GM13977 (cell line): Measurements from ENCODE around the gene VSIR.

Experiments used
- DNase-seq: peaks from one replicate; pipeline ENCODE4 v3.0.0; 2012; ENCODE audit warnings: low spot score
- CTCF ChIP-seq: IDR thresholded peaks from 2 replicates; pipeline ENCODE4 v1.5.1; 2012; ENCODE audit warnings: mild to moderate bottlenecking, control low read depth; ENCODE audit not compliant: insufficient read depth; ENCODE audit errors: extremely low read depth, missing control alignments
- in situ Hi-C: fragments of 300-500 bp; cut with MboI; formaldehyde crosslinking; loops from one replicate; pipeline ENCODE4 v1.12.0; 2022; ENCODE audit warnings: low sequenced_read_pairs, low pct_unique_long_range_greater_than_20kb, mixed read lengths, inconsistent platforms; ENCODE audit not compliant: unreplicated experiment

The VSIR gene

GRCh38 chr10:71705582-71705981 lies 67.7 kb downstream of the VSIR start:
- TF ChIP-seq CTCF = no peak
- no peak for DNase-seq
- in situ Hi-C loops = loop anchor here (10.0 kb wide), 1 partner anchor 321 kb away; no protein-coding TSS in a partner anchor

GRCh38 chr10:71704816-71705215 lies 68.5 kb downstream of the VSIR start:
- in situ Hi-C loops = loop anchor here (10.0 kb wide), 1 partner anchor 320 kb away; no protein-coding TSS in a partner anchor

GRCh38 chr10:71703577-71703976 lies 69.7 kb downstream of the VSIR start:
- in situ Hi-C loops = loop anchor here (10.0 kb wide), 1 partner anchor 319 kb away; no protein-coding TSS in a partner anchor
- TF ChIP-seq CTCF = no peak
- no peak for DNase-seq

More at GRCh38 chr10:71704816-71705215, 68.5 kb downstream of the VSIR start:
- TF ChIP-seq CTCF = no peak
- no peak for DNase-seq

GRCh38 chr10:71701496-71702132 lies 71.7 kb downstream of the VSIR start:
- no peak for TF ChIP-seq CTCF
- no peak for DNase-seq
- in situ Hi-C loops = loop anchor here (10.0 kb wide), 1 partner anchor 317 kb away; no protein-coding TSS in a partner anchor

GRCh38 chr10:71700731-71701368 lies 72.5 kb downstream of the VSIR start:
- TF ChIP-seq CTCF = no peak
- no peak for DNase-seq
- in situ Hi-C loops = loop anchor here (10.0 kb wide), 1 partner anchor 316 kb away; no protein-coding TSS in a partner anchor

GRCh38 chr10:71698737-71699136 lies 74.6 kb downstream of the VSIR start:
- DNase-seq = no peak

More at GRCh38 chr10:71698737-71699136, 74.6 kb downstream of the VSIR start:
- in situ Hi-C loops = no loop called here
- TF ChIP-seq CTCF = no peak
